RWPE1 (cell line): ENCODE measurements around the gene PTPN22.

Experiments
- CTCF ChIA-PET: fragments of 350-600 bp; sonication (Branson Sonifier 250); formaldehyde crosslinking; extraction: SDS; loops from one replicate; lab custom pipeline; 2021; lab: Yijun Ruan, JAX
- POLR2A ChIA-PET: fragments of 400-600 bp; formaldehyde crosslinking; extraction: SDS; loops from one replicate; lab custom pipeline; 2020; ENCODE audit warnings: antibody characterized with exemption; ENCODE audit not compliant: low non-redundant PET; lab: Yijun Ruan, JAX
- DNase-seq: peaks from one replicate; pipeline ENCODE4 v3.0.0; 2012; ENCODE audit warnings: low spot score
- H3K27ac ChIP-seq: fragments of 450-650 bp; 2 replicates; pipeline ENCODE4 v1.5.1; 2017
- CTCF ChIP-seq: fragments of 450-650 bp; conservative IDR thresholded peaks from 2 replicates; pipeline ENCODE4 v1.5.1; 2017; ENCODE audit warnings: low read depth, mild to moderate bottlenecking

Gene PTPN22

GRCh38 chr1:113783254-113784103, 88.0 kb downstream of the PTPN22 start:
- ChIA-PET CTCF (no interaction called here), POLR2A (no interaction called here)
- H3K27ac ChIP-seq: no peak overlapping the region
- DNase-seq: no peak
- no peak for TF ChIP-seq CTCF

GRCh38 chr1:113782406-113782805, 89.1 kb downstream of the PTPN22 start:
- TF ChIP-seq CTCF: no peak
- DNase-seq: no peak
- H3K27ac ChIP-seq: no peak overlapping the region
- ChIA-PET CTCF (interaction anchor here (0.7 to 1.0 kb wide), 2 partner anchors 14 to 373 kb away, joined by 3 read pairs; no protein-coding TSS in a partner anchor), POLR2A (no interaction called here)

DNA sequence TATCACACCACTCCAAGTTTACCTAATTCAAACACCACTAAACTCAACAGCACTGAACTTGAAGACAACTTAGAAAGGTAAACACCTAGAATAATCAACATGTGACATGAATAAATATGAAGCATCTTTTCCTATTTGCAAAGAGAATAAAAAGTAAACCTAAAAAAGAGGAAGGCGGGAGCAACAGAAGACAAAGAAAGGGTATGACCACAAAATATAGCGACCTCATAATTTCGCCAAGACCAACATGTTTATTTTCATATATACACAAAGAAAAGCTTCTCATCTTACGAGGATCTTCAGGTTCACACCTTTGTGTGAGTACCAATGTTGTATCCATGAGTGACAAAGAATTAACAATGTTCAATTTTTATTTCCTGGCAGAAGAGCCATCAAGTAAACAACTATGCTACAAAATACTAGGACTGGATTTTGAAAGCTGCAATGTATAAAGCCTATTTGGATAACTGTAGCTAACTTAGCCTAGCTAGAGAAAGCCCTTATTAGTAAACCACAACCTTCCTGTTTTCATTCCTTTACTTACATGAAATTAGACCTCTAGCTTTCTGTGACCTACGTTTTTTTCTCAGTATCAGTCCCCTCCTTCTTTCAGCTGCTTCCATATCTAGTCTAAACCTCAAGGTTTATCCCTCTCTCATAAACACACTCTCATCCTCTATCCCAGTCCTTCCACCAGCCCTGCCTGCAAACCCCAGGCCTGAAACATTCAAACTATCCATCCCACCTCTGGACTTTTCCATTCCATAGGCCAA, 91.0 kb downstream of the PTPN22 start:
- no peak overlapping the region for H3K27ac ChIP-seq
- TF ChIP-seq CTCF: no peak
- ChIA-PET CTCF (no interaction called here), POLR2A (no interaction called here)
- no peak for DNase-seq

DNA sequence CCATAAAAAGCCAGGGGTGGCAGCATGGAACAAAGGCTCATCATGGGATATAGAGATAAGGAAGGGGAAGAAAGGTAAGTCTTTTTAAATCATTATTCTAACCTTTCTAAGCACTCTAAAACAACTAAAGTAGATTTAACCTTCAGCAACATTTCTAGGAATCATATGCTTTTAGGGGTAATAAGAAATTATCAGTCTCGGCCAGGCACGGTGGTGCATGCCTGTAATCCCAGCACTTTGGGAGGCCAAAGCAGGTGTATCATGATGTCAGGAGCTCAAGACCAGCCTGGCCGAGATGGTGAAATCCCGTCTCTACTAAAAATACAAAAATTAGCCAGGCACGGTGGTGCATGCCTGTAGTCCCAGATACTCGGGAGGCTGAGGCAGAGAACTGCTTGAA, 92.0 kb downstream of the PTPN22 start:
- TF ChIP-seq CTCF: no peak
- DNase-seq: no peak
- POLR2A ChIA-PET: no interaction called here
- H3K27ac ChIP-seq: no peak overlapping the region
- CTCF ChIA-PET: no interaction called here

DNA sequence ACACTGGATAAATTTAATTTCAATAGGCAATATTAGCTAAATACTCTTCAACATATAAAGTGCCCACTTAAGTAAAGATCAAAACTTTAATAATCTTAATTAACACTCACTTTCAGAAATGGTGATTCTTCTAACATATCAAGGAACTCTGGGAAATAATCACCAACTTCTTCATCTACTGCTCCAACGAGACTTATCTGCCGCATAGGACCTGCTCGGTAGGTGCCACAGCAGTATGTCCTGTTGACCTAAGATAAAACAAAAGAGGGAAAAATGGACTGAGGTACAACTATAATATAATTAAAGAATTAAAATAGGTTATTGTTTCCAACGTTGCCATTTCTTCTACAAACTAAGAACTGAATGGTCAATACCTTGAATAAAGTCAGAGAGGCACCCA, 94.0 kb downstream of the PTPN22 start:
- H3K27ac ChIP-seq: no peak overlapping the region
- ChIA-PET POLR2A (no interaction called here), CTCF (interaction anchor here (0.7 kb wide), 2 partner anchors 311 to 700 kb away, joined by 3 to 4 read pairs; no protein-coding TSS in a partner anchor)
- no peak for DNase-seq
- TF ChIP-seq CTCF: no peak

DNA sequence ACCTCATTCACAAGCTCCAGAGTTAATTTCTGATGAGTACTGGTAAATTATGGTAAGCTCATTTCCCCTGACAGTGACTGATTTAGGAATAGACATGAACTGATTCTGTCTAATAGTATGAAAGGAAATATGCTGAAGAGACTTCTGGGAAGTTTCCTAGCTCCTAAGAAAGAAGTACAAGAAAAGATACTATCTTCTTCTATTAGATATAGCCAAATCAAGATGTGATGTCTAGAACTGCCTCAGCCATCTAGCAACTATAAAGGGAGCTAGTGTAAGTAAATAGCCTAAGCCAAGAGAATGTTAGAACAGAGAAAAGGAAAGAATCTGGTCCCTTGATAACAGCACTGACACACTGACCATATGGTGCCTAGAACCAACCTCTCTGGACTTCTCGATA, 101.5 kb downstream of the PTPN22 start:
- no peak for DNase-seq
- TF ChIP-seq CTCF: no peak
- POLR2A ChIA-PET: no interaction called here
- no peak overlapping the region for H3K27ac ChIP-seq
- CTCF ChIA-PET: no interaction called here
